Measurements from ENCODE around the gene PRSS33. TPM values are rescaled to one million over a fixed set of nuclear protein-coding genes. Genes with fewer than 3 reads are reported as not detected.

PRSS33 gene
- total RNA-seq, 1 donor from 2014 or later: not detected

DNA sequence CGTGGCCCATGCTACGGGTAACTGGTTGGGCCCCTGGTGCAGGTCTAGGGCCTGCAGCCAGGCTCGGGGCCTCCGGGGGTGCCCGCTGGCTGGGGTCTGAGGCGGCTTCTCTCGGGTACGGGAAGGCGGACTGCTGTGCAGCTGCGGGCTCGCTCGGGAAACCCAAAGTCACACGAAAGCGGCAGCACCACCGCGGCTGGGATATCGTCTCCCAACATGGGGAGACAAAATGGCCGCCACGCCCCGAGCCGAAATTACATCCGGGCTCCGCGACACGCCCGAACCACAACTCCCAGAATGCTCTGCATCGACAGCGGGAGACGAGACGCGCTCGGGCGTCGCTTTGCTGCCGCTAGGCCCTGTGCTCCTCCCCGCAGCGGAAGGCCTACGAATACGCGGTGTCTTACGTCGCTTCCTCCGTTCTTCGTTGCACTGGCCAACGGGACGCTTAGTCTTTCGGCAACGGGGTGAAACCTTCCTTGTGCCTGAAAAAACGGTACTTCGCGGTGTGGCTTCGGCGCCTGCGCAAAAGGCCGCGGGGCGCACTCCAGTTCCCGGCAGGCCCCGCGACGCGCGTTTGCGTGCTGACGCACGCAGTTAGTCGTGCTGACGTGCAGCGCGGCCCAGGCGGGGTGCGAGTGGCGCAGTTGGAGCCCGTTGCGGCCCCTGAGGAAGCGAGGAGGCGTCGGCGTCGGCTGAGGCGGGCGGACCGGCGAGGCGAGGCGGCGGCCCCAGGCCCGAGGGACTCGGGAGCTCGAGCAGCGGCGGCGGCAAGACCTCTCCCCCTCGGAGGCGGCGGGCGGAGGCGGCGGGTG, 35.1 kb downstream of the PRSS33 start, which contains the start of gene SRRM2:
Gene SRRM2, plus strand, starts transcription at position 604 of the 815 bp plus-strand sequence. CDS start 3,727 bp downstream, outside the sequence.
- DNase-seq (ENCODE audit: low spot score) (peak; percentile 97), ATAC-seq (peak; percentile 97)
- intact Hi-C loops (cut with DNase I): no loop called here

DNA sequence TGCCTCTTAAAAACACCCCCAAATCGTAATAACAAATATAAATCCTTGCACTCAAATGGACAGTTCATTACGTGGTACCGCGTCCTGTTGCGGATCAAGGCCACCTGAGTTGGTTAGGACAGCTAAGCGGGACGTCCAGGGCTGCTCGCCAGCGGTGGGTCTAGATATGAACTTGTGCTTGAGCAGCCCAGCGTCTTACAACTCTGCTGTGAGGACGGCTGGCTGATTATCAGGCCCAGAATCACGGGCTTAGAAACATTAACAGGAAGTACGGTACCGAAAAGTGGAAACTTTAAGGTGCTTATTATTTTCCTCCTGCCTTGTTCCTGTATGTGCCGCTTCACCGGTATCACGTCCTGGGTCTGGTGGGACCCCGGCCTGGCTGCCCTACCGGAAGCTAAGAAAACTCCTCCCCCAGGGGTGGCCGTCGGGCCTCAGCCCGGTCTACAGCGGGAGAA, 35.8 kb downstream of the PRSS33 start:
- ATAC-seq (peak; percentile 1), DNase-seq (ENCODE audit: low spot score) (no peak)
- intact Hi-C loops (cut with DNase I): no loop called here

- DNase-seq (ENCODE audit: low spot score) (no peak), ATAC-seq (no peak)
- intact Hi-C loops (cut with DNase I): no loop called here
Measured at GRCh38 chr16:2749936-2750335, 37.4 kb downstream of the PRSS33 start.

GRCh38 chr16:2749476-2749875, 37.9 kb downstream of the PRSS33 start:
- intact Hi-C loops (cut with DNase I): no loop called here
- no peak for DNase-seq (ENCODE audit: low spot score)
- ATAC-seq: no peak

- ATAC-seq (no peak), DNase-seq (ENCODE audit: low spot score) (no peak)
- intact Hi-C loops (cut with DNase I): no loop called here
Measured at GRCh38 chr16:2748757-2749455, 38.5 kb downstream of the PRSS33 start.

DNA sequence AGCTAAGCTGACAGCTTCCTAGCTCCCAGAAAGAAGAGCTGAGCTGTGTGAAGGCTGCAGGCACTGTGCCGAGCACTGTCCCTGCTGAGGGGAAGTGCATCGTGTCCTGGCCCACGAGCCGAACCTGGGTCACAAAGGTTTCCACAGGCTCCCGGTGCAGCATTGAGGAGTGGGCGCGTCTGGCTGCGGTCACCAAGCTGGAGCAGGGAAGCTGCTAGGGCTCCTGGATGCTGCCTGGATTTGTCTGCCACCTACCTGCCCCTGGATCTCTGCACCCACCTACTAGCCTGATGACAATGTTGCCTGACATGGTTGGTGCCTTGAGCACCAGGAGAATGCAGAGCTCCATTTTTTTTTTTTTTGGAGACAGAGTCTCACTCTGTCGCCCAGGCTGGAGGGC, 41.4 kb downstream of the PRSS33 start:
- intact Hi-C loops (cut with DNase I): no loop called here
- DNase-seq (ENCODE audit: low spot score) (no peak), ATAC-seq (no peak)

DNA sequence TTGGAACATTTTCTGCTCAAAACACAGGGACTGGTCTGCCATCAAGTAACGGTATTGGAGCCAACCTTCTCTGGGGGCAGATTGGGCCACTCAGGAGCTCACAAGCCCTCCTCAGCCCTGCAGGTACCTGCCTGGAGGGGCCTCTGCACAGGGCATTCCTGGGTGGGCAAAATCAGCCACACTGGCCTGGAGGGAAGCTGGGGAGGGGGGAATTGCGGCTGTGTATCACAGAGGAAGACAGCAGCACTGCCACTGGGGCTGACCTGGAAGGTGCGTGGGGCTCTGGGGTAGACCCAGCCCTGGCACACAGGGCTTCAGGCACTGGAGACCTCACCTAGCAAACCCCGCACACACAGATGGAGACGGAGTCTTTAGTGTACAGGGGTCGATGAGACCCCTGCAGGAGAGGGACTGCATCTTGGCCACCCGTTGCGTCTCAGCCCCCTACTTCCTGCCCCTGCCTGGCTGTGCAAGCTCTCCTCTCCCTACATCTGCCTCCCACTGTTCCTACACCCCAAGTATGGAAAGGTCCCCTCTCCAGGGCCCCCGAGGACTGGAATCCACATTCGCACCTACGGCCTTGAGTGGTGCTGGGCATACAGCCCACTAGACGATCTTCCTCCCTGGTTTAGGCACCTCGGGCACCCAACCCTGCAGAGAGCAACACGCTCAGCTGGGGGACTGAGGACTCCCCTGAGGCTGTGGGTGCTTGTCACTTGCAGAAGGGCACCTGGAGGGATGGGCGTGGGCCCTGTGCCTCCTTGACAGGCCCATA, 42.1 kb downstream of the PRSS33 start:
- ATAC-seq (no peak), DNase-seq (ENCODE audit: low spot score) (no peak)
- intact Hi-C loops (cut with DNase I): no loop called here

- no peak for DNase-seq (ENCODE audit: low spot score)
- no peak for ATAC-seq
- intact Hi-C loops (cut with DNase I): no loop called here
Measured at GRCh38 chr16:2744711-2745110, 42.6 kb downstream of the PRSS33 start.

DNA sequence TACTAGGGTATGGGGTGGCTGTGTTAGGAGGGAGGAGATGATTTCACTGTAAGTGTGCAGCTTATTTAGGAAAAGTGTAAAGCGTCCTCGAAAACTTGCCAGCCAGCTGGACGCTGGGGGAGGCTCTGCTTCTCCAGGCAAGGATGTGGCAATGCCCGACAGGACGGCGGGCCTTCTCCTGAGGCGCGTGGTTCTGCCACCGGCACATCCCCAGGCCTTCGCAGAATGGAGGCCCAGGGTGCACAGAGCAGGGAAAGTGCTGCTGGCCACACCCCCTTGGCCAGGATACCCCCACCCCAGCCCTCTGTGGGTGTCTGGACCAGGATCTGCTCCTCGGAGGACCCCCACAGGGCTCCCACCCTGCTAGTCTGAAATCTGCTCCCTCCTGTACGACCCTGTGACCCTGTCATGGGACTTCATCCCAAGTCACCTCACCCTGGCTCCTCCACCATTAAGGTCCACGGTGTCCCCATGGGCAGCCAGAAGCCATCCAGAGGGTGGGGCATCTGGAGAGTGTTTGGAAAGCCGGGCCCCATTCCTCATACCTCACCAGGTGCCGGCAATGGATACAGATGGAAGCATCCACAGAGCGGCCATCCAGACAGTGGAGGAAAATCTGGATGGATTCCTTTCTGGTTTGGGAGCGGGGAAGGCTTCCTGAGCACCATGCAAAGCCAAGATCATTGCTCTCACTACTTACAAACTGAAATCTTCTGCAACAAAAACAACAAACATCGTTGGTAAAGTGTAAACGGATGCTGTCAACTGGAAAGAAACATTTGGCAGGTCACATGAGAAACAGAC, 44.2 kb downstream of the PRSS33 start:
- intact Hi-C loops (cut with DNase I): no loop called here

GRCh38 chr16:2742323-2743006, 44.9 kb downstream of the PRSS33 start:
- no peak for DNase-seq (ENCODE audit: low spot score)
- intact Hi-C loops (cut with DNase I): no loop called here
- no peak for ATAC-seq

More for the DNA sequence above, 44.2 kb downstream of the PRSS33 start:
- DNase-seq (ENCODE audit: low spot score): no peak
- ATAC-seq: no peak

GRCh38 chr16:2741168-2741567, 46.2 kb downstream of the PRSS33 start:
- no peak for ATAC-seq
- no peak for DNase-seq (ENCODE audit: low spot score)
- intact Hi-C loops (cut with DNase I): no loop called here

GRCh38 chr16:2740476-2740875, 46.9 kb downstream of the PRSS33 start:
- DNase-seq (ENCODE audit: low spot score): no peak
- intact Hi-C loops (cut with DNase I): no loop called here
- ATAC-seq: no peak

DNA sequence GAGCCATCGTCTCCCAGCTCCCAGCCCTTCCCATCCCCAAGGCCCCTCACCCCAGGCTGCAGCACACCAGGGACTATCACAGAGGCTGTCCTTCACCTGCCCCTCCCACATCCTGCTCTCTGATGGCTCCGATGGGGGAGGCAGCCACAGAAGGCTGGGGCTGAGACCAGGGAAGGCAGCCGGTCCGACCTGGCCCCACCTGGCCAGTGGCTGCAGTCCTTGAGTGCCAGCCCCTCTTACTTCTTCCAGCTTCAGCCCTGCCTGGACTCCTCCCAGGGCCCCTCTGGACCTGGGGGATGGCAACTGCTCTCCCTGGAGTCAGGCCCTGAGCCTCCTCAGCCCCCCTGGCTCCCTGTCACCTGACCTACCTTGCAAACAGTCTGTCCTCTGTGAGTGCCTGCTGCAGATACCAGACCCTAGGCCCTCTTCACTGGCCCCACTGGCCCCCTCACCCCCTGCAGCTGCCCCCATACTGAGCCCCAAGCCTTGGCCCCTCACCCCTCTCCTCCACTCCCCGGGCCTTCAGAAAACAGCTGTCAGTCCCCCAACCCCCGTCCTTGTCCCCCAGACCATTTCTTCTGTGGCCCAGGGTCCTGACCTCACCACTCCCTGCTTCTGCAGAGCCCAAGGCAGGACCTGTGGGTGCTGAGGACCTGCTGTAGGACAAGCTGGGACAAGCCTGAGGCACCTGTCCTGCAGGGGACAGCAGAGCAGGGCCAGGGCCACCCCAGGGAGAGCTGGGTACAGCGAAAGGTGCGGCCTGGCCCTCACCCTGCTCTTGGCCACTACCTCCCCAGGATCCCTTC, 47.5 kb downstream of the PRSS33 start:
- intact Hi-C loops (cut with DNase I): no loop called here
- ATAC-seq (no peak), DNase-seq (ENCODE audit: low spot score) (no peak)

DNA sequence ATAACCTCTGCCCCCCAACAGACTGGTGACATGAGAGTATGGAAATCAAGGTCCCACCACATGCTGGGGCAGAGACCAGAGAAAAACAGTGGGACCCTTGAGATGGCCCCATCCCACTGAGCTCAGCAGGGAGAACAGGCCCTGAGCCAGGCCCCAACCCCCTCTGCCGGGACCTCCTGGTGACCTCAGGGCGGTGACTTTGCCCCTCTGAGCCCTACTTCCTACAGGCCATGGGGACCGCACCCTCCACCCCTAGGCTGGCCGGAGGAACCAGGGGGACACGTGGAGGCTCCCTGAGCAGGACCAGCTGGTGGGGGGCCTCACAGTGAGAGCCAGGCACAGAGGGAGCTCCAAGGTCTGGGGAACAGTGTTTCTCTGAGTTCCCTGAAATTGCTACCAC, 48.7 kb downstream of the PRSS33 start:
- intact Hi-C loops (cut with DNase I): no loop called here

DNA sequence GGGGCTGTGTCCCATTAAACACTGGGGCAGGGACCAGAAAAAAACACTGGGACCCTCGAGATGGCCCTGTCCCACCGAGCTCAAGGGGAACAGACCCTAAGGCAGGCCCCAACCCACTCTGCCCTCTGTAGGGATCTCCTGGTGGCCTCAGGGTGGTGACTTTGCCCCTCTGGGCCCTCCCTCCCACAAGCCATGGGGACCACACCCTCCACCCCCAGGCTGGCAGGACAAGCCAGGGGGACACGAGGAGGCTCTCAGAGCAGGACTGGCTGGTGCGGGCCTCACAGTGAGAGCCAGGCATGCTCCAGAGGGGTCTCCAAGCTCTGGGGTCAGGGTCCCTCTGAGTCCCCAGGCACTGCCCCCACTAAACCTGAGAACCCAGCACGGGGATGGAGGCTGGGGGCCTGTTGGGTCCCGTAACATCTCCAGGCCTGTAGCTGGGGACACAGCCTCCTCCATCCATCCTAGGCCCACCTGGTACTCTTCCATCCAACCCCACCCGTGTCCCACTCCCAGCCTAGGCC, 49.4 kb downstream of the PRSS33 start:
- intact Hi-C loops (cut with DNase I): no loop called here
- ATAC-seq (no peak), DNase-seq (ENCODE audit: low spot score) (no peak)

More for the DNA sequence above, 48.7 kb downstream of the PRSS33 start:
- no peak for ATAC-seq
- no peak for DNase-seq (ENCODE audit: low spot score)

DNA sequence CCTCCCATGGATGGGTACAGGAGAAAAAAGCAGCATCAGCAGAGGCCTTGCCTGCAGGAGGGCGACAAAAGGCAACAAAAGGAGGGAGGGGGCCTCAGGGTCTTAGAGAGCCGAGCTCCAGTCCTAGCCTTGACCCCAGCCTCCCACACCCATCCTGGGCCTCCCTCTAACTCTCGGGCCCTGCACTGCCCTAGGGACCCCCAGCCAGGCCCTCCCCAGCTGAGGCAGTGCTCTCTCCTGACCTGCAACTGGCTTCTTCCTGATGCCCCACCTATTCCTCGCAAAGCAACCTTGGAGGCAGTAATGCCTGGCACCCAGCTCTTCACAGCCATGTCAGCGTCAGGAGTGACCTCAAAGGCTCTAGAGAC, 50.1 kb downstream of the PRSS33 start:
- intact Hi-C loops (cut with DNase I): no loop called here
- DNase-seq (ENCODE audit: low spot score) (no peak), ATAC-seq (no peak)

Measured in sciatic nerve (tissue), 2 donors.